Breast epithelium (tissue), 4 donors: ENCODE measurements around the gene OSGEP. TPM values are rescaled to one million over a fixed set of nuclear protein-coding genes. Genes with fewer than 3 reads are reported as not detected.
"Not testable (repeated sequence)": the region's sequence is repeated elsewhere in the genome, so short reads cannot be mapped to it uniquely, and the experiment has no call there.

Source experiments
- DNase-seq, 2 donors: peaks; one replicate each; pipeline ENCODE4 v3.0.0-alpha.2; 2019; ENCODE audit warnings: low spot score in 2 of 2
- H3K27ac ChIP-seq, 2 donors: fragments of 200-600 bp; sonication (generic) in 1 of 2; one replicate each; pipeline ENCODE4 v1.5.1; 2016 to 2019; ENCODE audit warnings: mild to moderate bottlenecking in 1 of 2
- H3K27me3 ChIP-seq, 2 donors: fragments of 200-600 bp; sonication (generic) in 1 of 2; one replicate each; pipeline versions ENCODE4 v1.5.1 to v1.6.0; 2017 to 2019; ENCODE audit warnings: control low read depth in 1 of 2, mild to moderate bottlenecking in 1 of 2
- H3K36me3 ChIP-seq: fragments of 200-600 bp; one replicate; pipeline ENCODE4 v1.5.1; 2019
- H3K4me1 ChIP-seq, 2 donors: fragments of 200-600 bp; sonication (generic); one replicate each; pipeline ENCODE4 v1.5.1; 2016 to 2019; ENCODE audit warnings: control low read depth in 1 of 2
- H3K4me3 ChIP-seq, 3 donors: fragments of 200-600 bp; sonication (generic); 1 replicate in 2 of 3; 2 replicates in 1 of 3; pipeline ENCODE4 v1.5.1; 2016 to 2019; ENCODE audit warnings: mild to moderate bottlenecking in 3 of 3, moderate library complexity in 2 of 3
- H3K9me3 ChIP-seq, 2 donors: fragments of 200-600 bp; sonication (generic) in 1 of 2; one replicate each; pipeline ENCODE4 v1.5.1; 2016 to 2019; ENCODE audit warnings: control low read depth in 1 of 2
- CTCF ChIP-seq, 3 donors: fragments of 450-650 bp; IDR thresholded peaks; one replicate each; pipeline ENCODE4 v1.5.1; 2016 to 2017; ENCODE audit warnings: antibody characterized with exemption in 3 of 3, mild to moderate bottlenecking in 3 of 3, moderate library complexity in 3 of 3
- POLR2A ChIP-seq: fragments of 450-650 bp; IDR thresholded peaks from one replicate; pipeline ENCODE4 v1.6.1; 2016; ENCODE audit warnings: antibody characterized with exemption, mild to moderate bottlenecking, moderate library complexity
- POLR2AphosphoS5 ChIP-seq, 3 donors: sonication (generic); formaldehyde crosslinking; IDR thresholded peaks; one replicate each; pipeline ENCODE4 v1.6.1; 2017; ENCODE audit warnings: antibody characterized with exemption in 3 of 3
- intact Hi-C: fragments of 100-400 bp; cut with DNase I; formaldehyde crosslinking; loops from one replicate; pipeline ENCODE4 v1.15.1; 2023; ENCODE audit warnings: low total_unique reads
- total RNA-seq, 3 donors: library from RNA; depleted of rRNA; stranded (reverse); fragments of >200 nt; gene quantifications; one replicate each; pipeline ENCODE4 v1.1.0, GENCODE V29; 2016

OSGEP gene
- total RNA-seq, 3 donors from 2014 or later, result 38.1 to 66.9 (median 57.5) TPM

GRCh38 chr14:20446889-20447288, 7.7 kb downstream of the OSGEP start:
- no peak for TF ChIP-seq CTCF (IDR thresholded peaks at IDR 0.05)
- no peak for TF ChIP-seq POLR2A
- TF ChIP-seq POLR2AphosphoS5 (IDR thresholded peaks at IDR 0.05), result no peak
- Histone ChIP-seq H3K9me3 (no peaks in the 10 kb centered on the region), H3K4me1 (no peaks in the 10 kb centered on the region), H3K4me3 (no peak overlapping the region), H3K27ac (no peak overlapping the region), H3K27me3 (no peaks in the 10 kb centered on the region), H3K36me3 (peaks cover 8% of the 10 kb centered on the region)
- DNase-seq, result no peak
- intact Hi-C loops, result no loop called here

- intact Hi-C loops, H3K27ac ChIP-seq, H3K4me3 ChIP-seq, H3K36me3 ChIP-seq, H3K4me1 ChIP-seq, H3K9me3 ChIP-seq, H3K27me3 ChIP-seq, DNase-seq: not testable (repeated sequence)
Observed at GRCh38 chr14:20443650-20444049, 11.0 kb downstream of the OSGEP start.

- no peak for DNase-seq
- H3K9me3 ChIP-seq, result no peaks in the 10 kb centered on the region
- no peaks in the 10 kb centered on the region for H3K36me3 ChIP-seq
- no peak for TF ChIP-seq CTCF (IDR thresholded peaks at IDR 0.05)
- no peak for TF ChIP-seq POLR2AphosphoS5 (IDR thresholded peaks at IDR 0.05)
- TF ChIP-seq POLR2A, result no peak
- intact Hi-C loops, result no loop called here
- no peaks in the 10 kb centered on the region for H3K4me1 ChIP-seq
- no peak overlapping the region for H3K27ac ChIP-seq
- no peaks in the 10 kb centered on the region for H3K27me3 ChIP-seq
- no peak overlapping the region for H3K4me3 ChIP-seq
Observed at GRCh38 chr14:20441461-20441860, 13.2 kb downstream of the OSGEP start.

- intact Hi-C loops, result no loop called here
- TF ChIP-seq POLR2A, result no peak
- TF ChIP-seq POLR2AphosphoS5 (IDR thresholded peaks at IDR 0.05), result no peak
- TF ChIP-seq CTCF (IDR thresholded peaks at IDR 0.05), result no peak
- no peak for DNase-seq
- Histone ChIP-seq H3K27me3 (no peaks in the 10 kb centered on the region), H3K4me3 (no peak overlapping the region), H3K4me1 (no peaks in the 10 kb centered on the region), H3K9me3 (no peaks in the 10 kb centered on the region), H3K36me3 (no peaks in the 10 kb centered on the region), H3K27ac (no peak overlapping the region)
Observed at GRCh38 chr14:20440882-20441281, 13.7 kb downstream of the OSGEP start.

- no peak overlapping the region for H3K4me3 ChIP-seq
- H3K36me3 ChIP-seq, result no peaks in the 10 kb centered on the region
- DNase-seq, result no peak
- intact Hi-C loops, result no loop called here
- H3K27me3 ChIP-seq, result no peaks in the 10 kb centered on the region
- no peak overlapping the region for H3K27ac ChIP-seq
- TF ChIP-seq POLR2A (no peak), CTCF (IDR thresholded peaks at IDR 0.05) (no peak), POLR2AphosphoS5 (IDR thresholded peaks at IDR 0.05) (no peak)
- no peaks in the 10 kb centered on the region for H3K9me3 ChIP-seq
- H3K4me1 ChIP-seq, result no peaks in the 10 kb centered on the region
Observed at GRCh38 chr14:20440465-20440864, 14.1 kb downstream of the OSGEP start.

- no peak overlapping the region for H3K4me3 ChIP-seq
- H3K36me3 ChIP-seq, result no peaks in the 10 kb centered on the region
- intact Hi-C loops, result no loop called here
- TF ChIP-seq CTCF (IDR thresholded peaks at IDR 0.05) (no peak), POLR2AphosphoS5 (IDR thresholded peaks at IDR 0.05) (no peak), POLR2A (no peak)
- no peaks in the 10 kb centered on the region for H3K9me3 ChIP-seq
- H3K4me1 ChIP-seq, result no peaks in the 10 kb centered on the region
- no peaks in the 10 kb centered on the region for H3K27me3 ChIP-seq
- no peak for DNase-seq
- no peak overlapping the region for H3K27ac ChIP-seq
Observed at GRCh38 chr14:20438664-20439063, 15.9 kb downstream of the OSGEP start.
